ENCODE results near the gene SYN1. TPM values are rescaled to one million over a fixed set of nuclear protein-coding genes. Genes with fewer than 3 reads are reported as not detected.

Gene SYN1
- total RNA-seq, 1 donor from 2014 or later = 3.7 TPM

DNA sequence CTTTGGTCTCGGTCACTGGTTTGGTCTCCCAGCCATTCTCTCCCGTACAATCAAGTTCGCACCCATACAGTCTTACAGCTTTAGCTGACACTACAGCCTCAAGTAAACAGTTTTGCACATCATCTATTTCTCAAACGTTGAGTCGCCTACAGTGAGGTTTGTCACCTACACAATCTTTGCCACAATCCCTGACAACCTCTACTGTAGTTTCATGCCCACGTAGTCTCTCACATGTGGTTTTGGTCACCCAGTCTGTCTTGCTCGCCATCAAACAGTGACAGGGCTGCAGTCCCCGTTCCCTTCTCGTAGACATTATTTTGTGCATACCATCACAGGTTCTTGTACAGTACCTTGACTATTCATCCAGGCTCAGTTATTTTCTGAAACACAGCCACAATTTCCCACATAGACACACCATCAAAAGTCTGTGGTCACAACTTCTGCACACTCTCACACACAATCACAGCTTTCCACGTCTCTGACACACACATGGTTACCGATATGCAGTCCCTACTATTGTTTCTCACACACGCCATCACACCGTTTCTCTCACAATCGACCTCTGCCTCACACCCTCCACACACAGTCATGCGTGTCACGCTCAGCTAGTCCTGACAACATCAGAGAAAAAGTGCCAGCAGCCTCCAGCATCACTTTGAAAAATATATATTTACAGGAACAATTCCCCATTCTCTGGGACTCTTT is 15.4 kb upstream of the SYN1 start:
- peaks cover 10% of the 10 kb centered on the region for H3K36me3 Mint-ChIP-seq (ENCODE audit: low read depth)
- H3K4me1 Mint-ChIP-seq (ENCODE audit: low read depth) = no peaks in the 10 kb centered on the region
- DNase-seq (ENCODE audit: low spot score) = no peak
- H3K27ac Mint-ChIP-seq (ENCODE audit: unreplicated experiment) = no peak overlapping the region
- TF ChIP-seq, protein P1, sequence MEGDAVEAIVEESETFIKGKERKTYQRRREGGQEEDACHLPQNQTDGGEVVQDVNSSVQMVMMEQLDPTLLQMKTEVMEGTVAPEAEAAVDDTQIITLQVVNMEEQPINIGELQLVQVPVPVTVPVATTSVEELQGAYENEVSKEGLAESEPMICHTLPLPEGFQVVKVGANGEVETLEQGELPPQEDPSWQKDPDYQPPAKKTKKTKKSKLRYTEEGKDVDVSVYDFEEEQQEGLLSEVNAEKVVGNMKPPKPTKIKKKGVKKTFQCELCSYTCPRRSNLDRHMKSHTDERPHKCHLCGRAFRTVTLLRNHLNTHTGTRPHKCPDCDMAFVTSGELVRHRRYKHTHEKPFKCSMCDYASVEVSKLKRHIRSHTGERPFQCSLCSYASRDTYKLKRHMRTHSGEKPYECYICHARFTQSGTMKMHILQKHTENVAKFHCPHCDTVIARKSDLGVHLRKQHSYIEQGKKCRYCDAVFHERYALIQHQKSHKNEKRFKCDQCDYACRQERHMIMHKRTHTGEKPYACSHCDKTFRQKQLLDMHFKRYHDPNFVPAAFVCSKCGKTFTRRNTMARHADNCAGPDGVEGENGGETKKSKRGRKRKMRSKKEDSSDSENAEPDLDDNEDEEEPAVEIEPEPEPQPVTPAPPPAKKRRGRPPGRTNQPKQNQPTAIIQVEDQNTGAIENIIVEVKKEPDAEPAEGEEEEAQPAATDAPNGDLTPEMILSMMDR (IDR thresholded peaks at IDR 0.05) = no peak
- H3K27me3 Mint-ChIP-seq (ENCODE audit: low read depth) = no peaks in the 10 kb centered on the region
- H3K9me3 Mint-ChIP-seq (ENCODE audit: low read depth) = peaks cover 5% of the 10 kb centered on the region
- no peak overlapping the region for H3K4me3 Mint-ChIP-seq (ENCODE audit: unreplicated experiment)

DNA sequence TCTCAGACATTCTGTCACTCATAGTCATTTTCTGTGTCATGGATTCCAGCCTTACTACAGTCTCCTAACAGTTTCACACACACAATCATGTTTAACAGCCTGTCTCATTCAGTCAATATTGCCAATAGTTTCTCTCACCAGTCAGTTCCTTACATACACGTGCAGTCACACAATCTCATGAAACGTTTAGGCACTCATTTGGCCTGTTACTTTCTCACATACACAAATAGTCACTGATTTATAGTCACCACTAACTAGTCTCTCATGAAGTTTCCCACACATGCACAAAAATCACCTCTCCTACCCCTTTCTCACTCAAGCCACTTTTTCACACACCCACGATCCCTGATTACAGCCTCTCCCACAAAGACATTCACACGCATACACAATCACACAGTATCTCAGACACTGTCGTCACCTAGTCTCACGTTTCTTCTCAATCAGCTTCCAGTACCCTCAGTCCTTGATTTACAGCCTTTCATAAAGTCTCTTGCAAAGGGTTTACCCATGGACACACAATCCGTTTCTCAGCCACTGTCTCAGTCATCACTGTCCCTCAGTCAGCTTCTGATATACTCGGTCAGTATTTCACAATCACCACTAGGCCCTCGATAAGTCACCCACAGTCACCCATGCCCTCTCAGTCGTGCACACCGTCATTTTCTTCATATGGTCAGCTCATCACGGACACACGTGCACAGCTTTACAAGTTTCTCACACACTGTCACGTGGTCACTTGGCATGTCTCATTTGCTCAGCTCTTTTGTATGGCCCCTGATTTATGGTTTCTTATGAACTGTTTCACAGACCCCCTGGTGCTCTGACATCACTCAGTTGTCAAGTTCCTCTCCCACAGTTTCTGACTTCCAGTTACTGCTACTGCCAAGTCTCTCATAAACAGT is 14.3 kb upstream of the SYN1 start:
- no peak for DNase-seq (ENCODE audit: low spot score)
- no peaks in the 10 kb centered on the region for H3K4me1 Mint-ChIP-seq (ENCODE audit: low read depth)
- no peaks in the 10 kb centered on the region for H3K9me3 Mint-ChIP-seq (ENCODE audit: low read depth)
- no peak overlapping the region for H3K27ac Mint-ChIP-seq (ENCODE audit: unreplicated experiment)
- peaks cover 3% of the 10 kb centered on the region for H3K36me3 Mint-ChIP-seq (ENCODE audit: low read depth)
- TF ChIP-seq, protein P1 (IDR thresholded peaks at IDR 0.05) = no peak
- H3K4me3 Mint-ChIP-seq (ENCODE audit: unreplicated experiment) = no peak overlapping the region
- H3K27me3 Mint-ChIP-seq (ENCODE audit: low read depth) = no peaks in the 10 kb centered on the region

DNA sequence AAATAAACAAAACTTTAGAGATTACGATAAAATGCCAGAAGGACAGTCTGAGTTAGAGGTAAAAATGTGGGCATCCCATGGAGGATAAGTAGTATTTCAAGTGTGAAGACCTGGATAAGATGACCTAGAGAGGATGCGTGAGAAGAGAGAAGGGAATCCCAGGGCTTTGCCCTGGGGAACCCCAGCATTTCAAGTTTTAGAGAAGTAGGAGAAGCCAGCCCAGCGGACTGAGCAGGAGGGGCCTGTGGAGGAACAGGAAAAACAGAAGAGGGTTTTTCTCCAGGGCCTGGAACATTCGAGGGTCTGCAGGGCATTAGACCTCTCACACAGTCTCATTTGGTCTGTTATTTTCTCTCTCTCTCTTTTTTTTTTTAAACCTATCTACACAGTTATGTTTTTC is 13.0 kb upstream of the SYN1 start:
- DNase-seq (ENCODE audit: low spot score) = no peak
- Mint-ChIP-seq H3K4me3 (ENCODE audit: unreplicated experiment) (no peak overlapping the region), H3K36me3 (ENCODE audit: low read depth) (peaks cover 3% of the 10 kb centered on the region), H3K4me1 (ENCODE audit: low read depth) (no peaks in the 10 kb centered on the region), H3K27ac (ENCODE audit: unreplicated experiment) (no peak overlapping the region), H3K27me3 (ENCODE audit: low read depth) (no peaks in the 10 kb centered on the region), H3K9me3 (ENCODE audit: low read depth) (no peaks in the 10 kb centered on the region)
- TF ChIP-seq, protein P1 (IDR thresholded peaks at IDR 0.05) = no peak

DNA sequence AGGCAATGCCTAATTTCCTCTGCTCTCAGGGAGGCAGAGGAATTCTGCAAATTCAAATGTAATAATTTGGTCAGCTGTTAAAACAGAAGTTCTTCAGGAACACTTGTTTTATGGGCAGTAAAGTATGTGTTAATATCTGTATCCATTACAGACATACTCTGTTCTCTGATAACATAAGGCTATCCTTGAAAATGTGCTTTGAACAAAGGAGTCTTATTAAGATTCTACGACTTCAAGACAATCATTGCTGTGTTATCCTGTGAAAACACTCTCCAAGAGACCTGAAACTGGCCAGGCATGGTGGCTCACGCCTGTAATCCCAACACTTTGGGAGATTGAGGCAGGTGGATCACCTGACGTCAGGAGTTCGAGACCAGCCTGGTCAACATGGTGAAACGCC is 12.0 kb upstream of the SYN1 start:
- Mint-ChIP-seq H3K4me1 (ENCODE audit: low read depth) (no peaks in the 10 kb centered on the region), H3K27ac (ENCODE audit: unreplicated experiment) (no peak overlapping the region), H3K27me3 (ENCODE audit: low read depth) (no peaks in the 10 kb centered on the region), H3K9me3 (ENCODE audit: low read depth) (no peaks in the 10 kb centered on the region), H3K36me3 (ENCODE audit: low read depth) (peaks cover under 1% of the 10 kb centered on the region), H3K4me3 (ENCODE audit: unreplicated experiment) (no peak overlapping the region)
- no peak for DNase-seq (ENCODE audit: low spot score)
- TF ChIP-seq, protein P1 (IDR thresholded peaks at IDR 0.05) = no peak

DNA sequence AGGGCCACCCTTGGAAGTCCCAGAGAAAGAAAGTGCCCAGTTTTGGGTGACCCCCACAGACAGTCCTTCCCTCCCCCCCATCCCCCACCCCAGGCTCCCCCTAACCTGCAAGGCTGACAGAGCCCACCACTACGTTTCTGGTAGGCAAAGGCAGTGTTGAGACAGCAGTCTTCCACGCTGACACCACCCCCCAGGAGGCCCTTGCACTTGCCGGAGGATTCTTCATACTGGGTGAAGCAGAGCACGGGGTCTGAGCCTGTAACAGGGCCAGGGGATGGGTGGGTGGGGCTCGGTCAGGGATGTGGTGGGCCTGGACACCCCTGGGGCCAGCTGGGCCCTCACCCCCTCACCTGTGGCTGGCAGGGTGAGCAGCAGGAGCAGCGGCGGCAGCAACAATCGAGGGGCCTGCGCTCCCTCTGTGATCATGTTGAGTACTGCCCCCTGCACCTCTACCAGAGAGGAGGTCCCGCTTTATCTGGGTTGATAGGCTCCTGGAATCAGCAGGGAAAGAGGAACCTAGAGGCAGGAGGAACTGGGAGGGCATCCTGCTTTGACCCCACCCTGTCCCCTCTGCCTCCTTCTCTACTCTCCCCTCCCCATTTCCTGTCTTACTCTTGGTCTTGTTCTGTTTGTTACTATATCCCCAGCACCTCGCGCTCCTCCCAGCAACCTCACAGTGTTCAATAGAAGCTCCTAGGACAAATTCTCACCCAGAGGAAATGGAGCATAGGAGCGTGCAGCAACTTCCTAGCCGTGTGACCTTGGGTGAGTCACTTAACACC is 10.0 kb upstream of the SYN1 start, which contains the start of gene CFP:
CFP (minus strand) TSS at position 512 of the 782 bp plus-strand sequence; CDS start at position 426, 86 bp downstream.
- no peak for DNase-seq (ENCODE audit: low spot score)
- TF ChIP-seq, protein P1 (IDR thresholded peaks at IDR 0.05) = no peak
- no peak within 1 kb of the TSS for H3K27ac Mint-ChIP-seq (ENCODE audit: unreplicated experiment)
- H3K36me3 Mint-ChIP-seq (ENCODE audit: low read depth) = no peaks in the 10 kb centered on the region
- H3K9me3 Mint-ChIP-seq (ENCODE audit: low read depth) = no peaks in the 10 kb centered on the region
- H3K4me3 Mint-ChIP-seq (ENCODE audit: unreplicated experiment) = no peak within 1 kb of the TSS
- H3K27me3 Mint-ChIP-seq (ENCODE audit: low read depth) = no peaks in the 10 kb centered on the region
- H3K4me1 Mint-ChIP-seq (ENCODE audit: low read depth) = no peaks in the 10 kb centered on the region
